ENCODE data around the gene STX19. TPM values are rescaled to one million over a fixed set of nuclear protein-coding genes. Genes with fewer than 3 reads are reported as not detected.
"Not testable (repeated sequence)": the region's sequence is repeated elsewhere in the genome, so short reads cannot be mapped to it uniquely, and the experiment has no call there.

STX19 gene
- total RNA-seq, 3 donors from 2014 or later = 1.6 to 5.9 TPM; not detected in 1

- no peak for TF ChIP-seq POLR2A (IDR thresholded peaks at IDR 0.05)
- no peak for TF ChIP-seq CTCF (IDR thresholded peaks at IDR 0.05)
- intact Hi-C loops (cut with DNase I; ENCODE audit: low total_unique reads) = no loop called here
These were observed 22.1 kb upstream of the STX19 start for GRCh38 chr3:94050546-94050945.

GRCh38 chr3:94049267-94049666, 20.9 kb upstream of the STX19 start:
- intact Hi-C loops (cut with DNase I; ENCODE audit: low total_unique reads) = no loop called here
- no peaks in the 10 kb centered on the region for H3K27me3 ChIP-seq
- H3K9me3 ChIP-seq = no peaks in the 10 kb centered on the region
- no peak for TF ChIP-seq CTCF (IDR thresholded peaks at IDR 0.05)
- TF ChIP-seq POLR2AphosphoS5 (IDR thresholded peaks at IDR 0.05) = no peak
- no peak overlapping the region for H3K27ac ChIP-seq
- no peaks in the 10 kb centered on the region for H3K4me1 ChIP-seq
- no peak for DNase-seq (ENCODE audit: low spot score in 2 of 2)
- H3K36me3 ChIP-seq = no peaks in the 10 kb centered on the region
- H3K4me3 ChIP-seq = no peak overlapping the region

More at GRCh38 chr3:94050546-94050945, 22.1 kb upstream of the STX19 start:
- H3K4me1 ChIP-seq = no peaks in the 10 kb centered on the region
- no peak overlapping the region for H3K4me3 ChIP-seq
- no peaks in the 10 kb centered on the region for H3K36me3 ChIP-seq
- no peak for DNase-seq (ENCODE audit: low spot score in 2 of 2)
- H3K27ac ChIP-seq = no peak overlapping the region
- H3K9me3 ChIP-seq = no peaks in the 10 kb centered on the region
- H3K27me3 ChIP-seq = no peaks in the 10 kb centered on the region

- TF ChIP-seq POLR2AphosphoS5 (IDR thresholded peaks at IDR 0.05) (no peak), CTCF (IDR thresholded peaks at IDR 0.05) (no peak), POLR2A (IDR thresholded peaks at IDR 0.05) (no peak)
- intact Hi-C loops (cut with DNase I; ENCODE audit: low total_unique reads) = no loop called here
- no peaks in the 10 kb centered on the region for H3K9me3 ChIP-seq
- no peak overlapping the region for H3K27ac ChIP-seq
- H3K27me3 ChIP-seq = no peaks in the 10 kb centered on the region
- H3K36me3 ChIP-seq = no peaks in the 10 kb centered on the region
- DNase-seq (ENCODE audit: low spot score in 2 of 2) = no peak
- no peak overlapping the region for H3K4me3 ChIP-seq
- no peaks in the 10 kb centered on the region for H3K4me1 ChIP-seq
These were observed 18.1 kb upstream of the STX19 start for GRCh38 chr3:94046533-94046932.

GRCh38 chr3:94044100-94044936, 15.9 kb upstream of the STX19 start:
- H3K4me3 ChIP-seq; H3K27me3 ChIP-seq; H3K36me3 ChIP-seq; H3K9me3 ChIP-seq; H3K27ac ChIP-seq; H3K4me1 ChIP-seq; DNase-seq (ENCODE audit: low spot score in 2 of 2); intact Hi-C loops (cut with DNase I; ENCODE audit: low total_unique reads): not testable (repeated sequence)

- DNase-seq (ENCODE audit: low spot score in 2 of 2) = no peak
- no peak overlapping the region for H3K27ac ChIP-seq
- no peaks in the 10 kb centered on the region for H3K27me3 ChIP-seq
- H3K9me3 ChIP-seq = no peaks in the 10 kb centered on the region
- TF ChIP-seq CTCF (IDR thresholded peaks at IDR 0.05) = no peak
- no peak for TF ChIP-seq POLR2A (IDR thresholded peaks at IDR 0.05)
- no peak for TF ChIP-seq POLR2AphosphoS5 (IDR thresholded peaks at IDR 0.05)
- no peaks in the 10 kb centered on the region for H3K36me3 ChIP-seq
- H3K4me1 ChIP-seq = no peaks in the 10 kb centered on the region
- intact Hi-C loops (cut with DNase I; ENCODE audit: low total_unique reads) = no loop called here
- H3K4me3 ChIP-seq = no peak overlapping the region
These were observed 14.9 kb upstream of the STX19 start for GRCh38 chr3:94043285-94043684.

All from breast epithelium (tissue), 4 donors.